Measurements from ENCODE around the gene MPZL1. TPM values are rescaled to one million over a fixed set of nuclear protein-coding genes. Genes with fewer than 3 reads are reported as not detected.

The MPZL1 gene
- total and polyA plus RNA-seq, 2 donors (not counting 3 experiments of a cell fraction or from before 2014, with no cell fraction given) = 41.7 to 99.1 TPM

- FAIRE-seq (no peak), DNase-seq (ENCODE audit: low read depth, low spot score) (no peak)
- Histone ChIP-seq H3K4me3 (replicated peaks in 1 of 3; ENCODE audit: insufficient read depth in 1 of 3, low read depth in 1 of 3, low read length in 3 of 3) (no peak overlapping the region), H3K36me3 (ENCODE audit: control insufficient read depth in 2 of 2, extremely low read depth in 1 of 2, insufficient read depth in 2 of 2, low read length in 2 of 2) (no peaks in the 10 kb centered on the region), H3K79me2 (ENCODE audit: control insufficient read depth, insufficient read depth, low read length) (no peaks in the 10 kb centered on the region), H3K27ac (ENCODE audit: insufficient read depth, low read depth, low read length) (no peak overlapping the region), H3K4me2 (ENCODE audit: insufficient read depth, low read length) (no peak overlapping the region), H4K20me1 (replicated peaks; ENCODE audit: control insufficient read depth, extremely low read depth, insufficient read depth, low read length) (no peaks in the 10 kb centered on the region), H2AFZ (ENCODE audit: low read depth, low read length) (no peak overlapping the region), H3K27me3 (ENCODE audit: control insufficient read depth in 2 of 2, insufficient read depth in 2 of 2, low read length in 2 of 2) (peaks cover 0 to 1% of the 10 kb centered on the region in 2 experiments), H3K4me1 (ENCODE audit: control insufficient read depth, extremely low read depth, insufficient read depth, low read length) (peaks cover 2% of the 10 kb centered on the region), H3K9me1 (replicated peaks; ENCODE audit: control insufficient read depth, extremely low read depth, insufficient read depth, low read length) (no peaks in the 10 kb centered on the region), H3K9me3 (replicated peaks; ENCODE audit: control insufficient read depth, insufficient read depth, low read length) (no peaks in the 10 kb centered on the region), H3K9ac (replicated peaks; ENCODE audit: extremely low read depth, insufficient read depth, low read length) (no peak overlapping the region)
- TF ChIP-seq POLR2A (IDR thresholded peaks at IDR 0.05; ENCODE audit: low read depth, low read length) = no peak
- TF ChIP-seq EZH2 (IDR thresholded peaks at IDR 0.05; ENCODE audit: borderline replicate concordance, low read depth, low read length, severe bottlenecking) = no peak
- TF ChIP-seq JUN (IDR thresholded peaks at IDR 0.05; ENCODE audit: borderline replicate concordance, insufficient read depth, insufficient read length, low read depth) = no peak
- TF ChIP-seq FOS (IDR thresholded peaks at IDR 0.05; ENCODE audit: borderline replicate concordance, insufficient read depth, low read length) = no peak
- no TSS peak for BruUV-seq (replicated peaks)
- ChIA-PET CTCF (no interaction called here), POLR2A (no interaction called here)
- dilution Hi-C loops (cut with MboI; ENCODE audit: extremely low pct_ligation_motif_present, low sequenced_read_pairs) = no loop called here
- intact Hi-C loops (cut with micrococcal nuclease) = no loop called here
Measured at GRCh38 chr1:167832693-167833092, 110.9 kb downstream of the MPZL1 start.

DNA sequence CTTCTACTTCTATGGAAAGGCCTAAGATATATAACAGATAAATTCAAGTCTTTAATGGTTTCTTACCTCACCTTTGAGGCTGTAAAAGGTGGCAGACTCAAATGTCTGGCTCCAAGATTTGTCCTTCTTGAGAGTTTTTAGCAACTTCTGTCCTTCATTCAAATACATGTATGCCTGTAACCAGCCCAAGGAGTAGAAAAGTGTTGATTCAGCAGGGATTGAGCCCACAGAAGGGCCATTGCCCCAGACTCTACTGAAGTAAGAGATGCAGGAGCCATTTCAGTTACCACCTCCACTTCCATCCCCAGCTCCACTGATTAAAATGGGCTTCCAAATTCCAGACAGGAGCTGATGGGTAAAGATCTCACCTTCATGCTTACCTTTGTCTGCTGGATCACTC is 112.1 kb downstream of the MPZL1 start:
- H3K9ac ChIP-seq (replicated peaks; ENCODE audit: extremely low read depth, insufficient read depth, low read length) = no peak overlapping the region
- H3K9me3 ChIP-seq (replicated peaks; ENCODE audit: control insufficient read depth, insufficient read depth, low read length) = no peaks in the 10 kb centered on the region
- ChIA-PET POLR2A (no interaction called here), CTCF (no interaction called here)
- dilution Hi-C loops (cut with MboI; ENCODE audit: extremely low pct_ligation_motif_present, low sequenced_read_pairs) (no loop called here), intact Hi-C loops (cut with micrococcal nuclease) (no loop called here)
- no peak overlapping the region for H3K4me2 ChIP-seq (ENCODE audit: insufficient read depth, low read length)
- TF ChIP-seq GATA2 (IDR thresholded peaks at IDR 0.05; ENCODE audit: insufficient read depth, insufficient read length, low read depth, low read length) (no peak), EZH2 (IDR thresholded peaks at IDR 0.05; ENCODE audit: borderline replicate concordance, low read depth, low read length, severe bottlenecking) (no peak), POLR2AphosphoS5 (IDR thresholded peaks at IDR 0.05; ENCODE audit: insufficient read depth, low read depth, low read length) (no peak), FOS (IDR thresholded peaks at IDR 0.05; ENCODE audit: borderline replicate concordance, insufficient read depth, low read length) (no peak), CTCF (IDR thresholded peaks at IDR 0.05; ENCODE audit: extremely low read depth in 1 of 2, insufficient read depth in 1 of 2, low read depth in 1 of 2, low read length in 2 of 2) (no peak), POLR2A (IDR thresholded peaks at IDR 0.05; ENCODE audit: low read depth, low read length) (no peak), JUN (IDR thresholded peaks at IDR 0.05; ENCODE audit: borderline replicate concordance, insufficient read depth, insufficient read length, low read depth) (no peak), MYC (IDR thresholded peaks at IDR 0.05; ENCODE audit: low read depth, low read length) (no peak), MAX (IDR thresholded peaks at IDR 0.05; ENCODE audit: insufficient read depth, insufficient read length) (no peak)
- no peaks in the 10 kb centered on the region for H3K79me2 ChIP-seq (ENCODE audit: control insufficient read depth, insufficient read depth, low read length)
- no peak overlapping the region for H3K4me3 ChIP-seq (replicated peaks in 1 of 3; ENCODE audit: insufficient read depth in 1 of 3, low read depth in 1 of 3, low read length in 3 of 3)
- H2AFZ ChIP-seq (ENCODE audit: low read depth, low read length) = no peak overlapping the region
- H3K36me3 ChIP-seq (ENCODE audit: control insufficient read depth in 2 of 2, extremely low read depth in 1 of 2, insufficient read depth in 2 of 2, low read length in 2 of 2) = no peaks in the 10 kb centered on the region
- DNase-seq (ENCODE audit: low read depth, low spot score) (no peak), FAIRE-seq (no peak)
- H4K20me1 ChIP-seq (replicated peaks; ENCODE audit: control insufficient read depth, extremely low read depth, insufficient read depth, low read length) = no peaks in the 10 kb centered on the region
- peaks cover 2% of the 10 kb centered on the region for H3K4me1 ChIP-seq (ENCODE audit: control insufficient read depth, extremely low read depth, insufficient read depth, low read length)
- no peaks in the 10 kb centered on the region for H3K9me1 ChIP-seq (replicated peaks; ENCODE audit: control insufficient read depth, extremely low read depth, insufficient read depth, low read length)
- no peak overlapping the region for H3K27ac ChIP-seq (ENCODE audit: insufficient read depth, low read depth, low read length)
- H3K27me3 ChIP-seq (ENCODE audit: control insufficient read depth in 2 of 2, insufficient read depth in 2 of 2, low read length in 2 of 2) = peaks cover 0 to 3% of the 10 kb centered on the region in 2 experiments
- BruUV-seq (replicated peaks) = no TSS peak
